HG02678 (cell line): Measurements from ENCODE around the gene MXD1.

Experiments
- ATAC-seq: cut with Tn5 transposase; IDR thresholded peaks from one replicate; pipeline ENCODE4 v1.9.1; 2021; ENCODE audit warnings: mild to moderate bottlenecking, moderate library complexity; ENCODE audit not compliant: unreplicated experiment

The MXD1 gene

GRCh38 chr2:69975853-69976462 is 61.0 kb downstream of the MXD1 start:
- ATAC-seq, result no peak

- no peak for ATAC-seq
These were observed 62.3 kb downstream of the MXD1 start for GRCh38 chr2:69977186-69977585.

GRCh38 chr2:69977906-69978482 is 63.1 kb downstream of the MXD1 start:
- no peak for ATAC-seq

- ATAC-seq, result no peak
These were observed 65.2 kb downstream of the MXD1 start for GRCh38 chr2:69979902-69980807.

- ATAC-seq, result no peak
These were observed 68.6 kb downstream of the MXD1 start for GRCh38 chr2:69983392-69983966.

- no peak for ATAC-seq
These were observed 70.3 kb downstream of the MXD1 start for GRCh38 chr2:69985216-69985615.

- ATAC-seq, result no peak
These were observed 70.8 kb downstream of the MXD1 start for GRCh38 chr2:69985688-69986087.

GRCh38 chr2:69986691-69987090 is 71.8 kb downstream of the MXD1 start:
- no peak for ATAC-seq

GRCh38 chr2:69988086-69988635 is 73.3 kb downstream of the MXD1 start:
- no peak for ATAC-seq

GRCh38 chr2:69989009-69989408 is 74.1 kb downstream of the MXD1 start:
- no peak for ATAC-seq

GRCh38 chr2:69989441-69990105 is 74.7 kb downstream of the MXD1 start:
- no peak for ATAC-seq
